ENCODE results near the gene PBX4. TPM values are rescaled to one million over a fixed set of nuclear protein-coding genes. Genes with fewer than 3 reads are reported as not detected.

Gene PBX4
- total RNA-seq, 4 donors from 2014 or later = 3.8 to 15.8 (median 5.9) TPM

DNA sequence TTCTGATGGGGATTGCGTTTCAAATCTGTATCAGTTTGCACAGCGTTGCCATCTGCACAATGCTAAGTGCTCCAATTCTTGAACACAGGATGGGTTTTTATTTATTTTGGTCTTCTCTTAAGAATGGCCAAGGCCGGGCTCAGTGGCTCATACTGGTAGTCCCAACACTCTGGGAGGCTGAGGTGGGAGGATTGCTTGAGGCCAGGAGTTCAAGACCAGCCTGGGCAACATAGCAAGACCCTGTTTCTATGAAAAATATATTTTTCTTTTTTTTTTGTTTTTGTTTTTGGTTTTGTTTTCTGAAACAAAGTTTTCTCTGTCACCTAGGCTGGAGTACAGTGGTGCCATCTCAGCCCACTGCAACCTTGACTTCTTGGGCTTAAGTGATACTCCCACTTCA is 95.3 kb downstream of the PBX4 start:
- TF ChIP-seq POLR2A (IDR thresholded peaks at IDR 0.05) = no peak
- TF ChIP-seq, protein P1, sequence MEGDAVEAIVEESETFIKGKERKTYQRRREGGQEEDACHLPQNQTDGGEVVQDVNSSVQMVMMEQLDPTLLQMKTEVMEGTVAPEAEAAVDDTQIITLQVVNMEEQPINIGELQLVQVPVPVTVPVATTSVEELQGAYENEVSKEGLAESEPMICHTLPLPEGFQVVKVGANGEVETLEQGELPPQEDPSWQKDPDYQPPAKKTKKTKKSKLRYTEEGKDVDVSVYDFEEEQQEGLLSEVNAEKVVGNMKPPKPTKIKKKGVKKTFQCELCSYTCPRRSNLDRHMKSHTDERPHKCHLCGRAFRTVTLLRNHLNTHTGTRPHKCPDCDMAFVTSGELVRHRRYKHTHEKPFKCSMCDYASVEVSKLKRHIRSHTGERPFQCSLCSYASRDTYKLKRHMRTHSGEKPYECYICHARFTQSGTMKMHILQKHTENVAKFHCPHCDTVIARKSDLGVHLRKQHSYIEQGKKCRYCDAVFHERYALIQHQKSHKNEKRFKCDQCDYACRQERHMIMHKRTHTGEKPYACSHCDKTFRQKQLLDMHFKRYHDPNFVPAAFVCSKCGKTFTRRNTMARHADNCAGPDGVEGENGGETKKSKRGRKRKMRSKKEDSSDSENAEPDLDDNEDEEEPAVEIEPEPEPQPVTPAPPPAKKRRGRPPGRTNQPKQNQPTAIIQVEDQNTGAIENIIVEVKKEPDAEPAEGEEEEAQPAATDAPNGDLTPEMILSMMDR (IDR thresholded peaks at IDR 0.05) = no peak
- no peak for DNase-seq (ENCODE audit: low spot score in 2 of 2)
- intact Hi-C loops (cut with DNase I; ENCODE audit: low total_unique reads) = no loop called here
- H3K4me3 ChIP-seq (ENCODE audit: low read depth, poor library complexity, severe bottlenecking) = no peak overlapping the region
- WGBS, 2 donors = 94 to 95% methylated on average over 3 of the region's 3 CpGs

DNA sequence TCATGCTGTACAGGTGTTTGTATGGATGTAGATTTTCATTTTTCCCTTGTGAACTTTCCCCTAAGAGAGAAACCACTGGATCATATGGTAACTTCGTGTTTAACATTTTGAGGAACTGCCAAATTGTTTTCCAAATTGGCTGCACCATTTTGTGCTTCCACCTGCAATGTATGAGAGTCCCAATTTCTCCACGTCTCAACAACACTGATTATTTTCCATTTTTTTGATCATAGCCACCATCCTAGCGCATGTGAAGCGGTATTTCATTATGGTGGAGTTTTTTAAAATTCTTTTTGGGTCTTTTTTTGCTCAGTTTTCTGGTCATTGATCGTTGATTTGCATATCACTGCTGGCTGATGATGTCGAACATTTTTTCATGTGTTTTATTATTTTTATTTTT is 97.5 kb downstream of the PBX4 start:
- no peak overlapping the region for H3K4me3 ChIP-seq (ENCODE audit: low read depth, poor library complexity, severe bottlenecking)
- 76 to 79% methylated on average over 6 of the region's 6 CpGs for WGBS, 2 donors
- no peak for DNase-seq (ENCODE audit: low spot score in 2 of 2)
- TF ChIP-seq, protein P1 (IDR thresholded peaks at IDR 0.05) = no peak
- no peak for TF ChIP-seq POLR2A (IDR thresholded peaks at IDR 0.05)
- intact Hi-C loops (cut with DNase I; ENCODE audit: low total_unique reads) = no loop called here

DNA sequence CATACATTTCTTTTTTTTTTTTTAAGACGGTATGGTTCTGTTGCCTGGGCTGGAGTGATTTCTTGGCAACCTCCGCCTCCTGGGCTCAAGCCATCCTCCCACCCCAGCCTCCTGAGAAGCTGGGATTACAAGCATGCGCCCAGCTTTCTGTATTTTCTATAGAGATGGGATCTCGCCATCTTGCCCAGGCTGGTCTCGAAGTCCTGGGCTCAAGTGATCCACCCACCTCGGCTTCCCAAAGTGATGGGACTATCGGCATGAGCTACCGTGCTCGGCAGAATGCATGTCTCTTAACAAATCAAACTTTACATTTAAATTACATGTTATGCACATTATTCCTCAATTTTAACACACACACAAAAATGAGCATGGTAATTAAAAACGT is 101.3 kb downstream of the PBX4 start:
- DNase-seq (ENCODE audit: low spot score in 2 of 2) = no peak
- TF ChIP-seq, protein P1 (IDR thresholded peaks at IDR 0.05) = no peak
- TF ChIP-seq POLR2A (IDR thresholded peaks at IDR 0.05) = no peak

DNA sequence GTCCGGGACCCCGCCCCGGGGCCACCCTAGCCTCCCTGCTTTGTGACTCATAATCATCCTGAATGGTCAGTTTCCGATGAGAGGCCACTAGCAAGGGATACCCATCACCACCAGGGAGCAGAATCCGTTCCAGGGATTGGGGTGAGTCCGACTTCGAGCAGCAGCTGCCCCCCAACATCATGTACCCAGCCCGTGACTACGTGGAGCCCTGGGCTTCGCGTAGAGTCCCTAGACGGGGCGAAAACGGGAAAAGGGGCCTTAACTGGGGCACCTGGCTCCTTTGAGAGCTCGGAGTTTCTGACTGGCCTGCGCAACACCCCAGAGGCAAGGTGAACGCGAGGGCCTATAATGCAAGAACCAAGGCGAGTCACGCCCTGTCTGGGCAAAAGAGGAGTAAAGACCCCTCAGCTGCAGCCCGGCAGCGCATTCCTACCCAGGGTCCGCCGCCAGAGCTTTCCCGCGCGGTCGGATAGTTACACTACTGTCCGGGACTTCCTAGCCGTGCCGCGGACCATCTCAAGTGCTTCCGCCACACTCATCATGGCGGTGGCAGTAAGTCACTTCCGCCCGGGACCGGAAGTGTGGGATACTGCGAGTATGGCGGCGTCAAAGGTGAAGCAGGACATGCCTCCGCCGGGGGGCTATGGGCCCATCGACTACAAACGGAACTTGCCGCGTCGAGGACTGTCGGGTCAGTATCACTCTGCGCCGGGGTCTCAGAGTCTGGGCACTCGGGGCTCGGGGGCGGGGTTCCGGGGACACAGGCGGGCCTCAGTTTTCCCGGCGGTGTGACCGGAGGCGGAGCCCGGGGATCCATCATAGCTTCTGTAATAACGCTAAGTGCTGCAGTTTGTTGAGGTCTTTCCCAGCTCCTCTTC is 102.6 kb downstream of the PBX4 start, which contains the start of gene NDUFA13:
TSS of gene NDUFA13 (plus strand) at position 584 of the 878 bp plus-strand sequence. CDS start at position 598, 14 bp downstream.
- TF ChIP-seq, protein P1 (IDR thresholded peaks at IDR 0.05) = no peak
- peak in 1 of 2 donors; percentile 31 for TF ChIP-seq POLR2A (IDR thresholded peaks at IDR 0.05)
- H3K4me3 ChIP-seq (ENCODE audit: low read depth, poor library complexity, severe bottlenecking) = peak within 1 kb of the TSS; percentile 72
- WGBS, 2 donors = 6 to 7% methylated on average over 41 to 61 of the region's 61 CpGs
- peak; percentile 93 to 99 for DNase-seq (ENCODE audit: low spot score in 2 of 2)
- intact Hi-C loops (cut with DNase I; ENCODE audit: low total_unique reads) = no loop called here

More for the DNA sequence above, 101.3 kb downstream of the PBX4 start:
- H3K4me3 ChIP-seq (ENCODE audit: low read depth, poor library complexity, severe bottlenecking) = no peak overlapping the region
- WGBS, 2 donors = 73 to 82% methylated on average over 10 of the region's 10 CpGs
- intact Hi-C loops (cut with DNase I; ENCODE audit: low total_unique reads) = no loop called here

DNA sequence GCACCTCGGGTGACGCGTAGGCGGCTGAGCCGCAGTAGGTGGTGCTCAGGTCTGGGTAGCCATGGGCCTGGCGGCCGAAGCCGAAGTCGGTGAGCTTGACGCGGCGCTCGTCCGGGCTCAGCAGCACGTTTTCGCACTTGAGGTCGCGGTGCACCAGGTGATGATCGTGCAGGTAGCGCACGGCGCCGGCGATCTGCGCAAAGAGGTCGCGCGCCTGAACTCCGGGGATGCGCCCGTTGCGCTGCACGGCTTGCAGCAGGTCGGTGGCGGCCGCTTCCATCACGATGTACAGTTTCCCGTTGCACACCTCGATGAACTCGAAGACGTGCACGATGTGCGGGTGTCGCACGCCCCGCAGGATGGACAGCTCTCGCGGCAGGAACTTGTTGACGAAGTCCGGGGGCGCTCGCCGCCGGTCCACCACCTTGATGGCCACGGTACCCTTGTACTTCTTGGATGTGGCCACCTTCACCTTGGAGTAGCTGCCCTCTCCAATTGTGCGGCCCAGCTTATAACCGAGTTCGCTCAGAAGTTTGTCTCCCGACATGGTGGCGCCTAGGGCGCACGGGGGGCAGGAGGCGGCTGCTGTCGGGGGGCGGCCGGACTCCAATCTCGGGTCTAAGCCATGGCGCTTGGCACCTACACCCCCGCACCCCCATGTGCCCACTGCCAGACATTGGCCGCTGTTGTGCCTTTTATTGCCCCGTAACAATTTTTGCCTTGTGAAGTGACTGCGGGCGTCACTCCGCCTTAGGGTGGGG is 103.4 kb downstream of the PBX4 start, which contains the start of gene TSSK6:
TSS of gene TSSK6 (minus strand) at position 668 of the 761 bp plus-strand sequence. CDS start at position 547, 121 bp downstream.
- TF ChIP-seq, protein P1 (IDR thresholded peaks at IDR 0.05) = no peak
- TF ChIP-seq POLR2A (IDR thresholded peaks at IDR 0.05) = no peak
- 86% methylated on average over 74 of the region's 74 CpGs for WGBS, 2 donors
- intact Hi-C loops (cut with DNase I; ENCODE audit: low total_unique reads) = no loop called here
- peak within 1 kb of the TSS; percentile 72 for H3K4me3 ChIP-seq (ENCODE audit: low read depth, poor library complexity, severe bottlenecking)
- DNase-seq (ENCODE audit: low spot score in 2 of 2) = no peak

All from lower leg skin (tissue), 4 donors.